GM12891 (cell line): ENCODE measurements around the gene FHL2.

Experiments used
- PAX5 ChIP-seq: IDR thresholded peaks from 2 replicates; pipeline ENCODE4 v1.6.1; 2011; ENCODE audit warnings: low read length, moderate library complexity, mild to moderate bottlenecking; ENCODE audit not compliant: insufficient read depth, severe bottlenecking
- POLR2A ChIP-seq: IDR thresholded peaks from 2 replicates; pipeline ENCODE4 v1.6.1; 2011; ENCODE audit warnings: low read depth, low read length, control low read depth
- POLR2AphosphoS5 ChIP-seq: IDR thresholded peaks from 2 replicates; pipeline ENCODE4 v1.6.1; 2011; ENCODE audit warnings: low read depth, low read length, control low read depth
- POU2F2 ChIP-seq: IDR thresholded peaks from 2 replicates; pipeline ENCODE4 v1.6.1; 2011; ENCODE audit warnings: low read depth, mild to moderate bottlenecking, control low read depth, low read length, moderate library complexity
- SPI1 ChIP-seq: IDR thresholded peaks from 2 replicates; pipeline ENCODE4 v1.6.1; 2011; ENCODE audit warnings: low read depth, low read length, control low read depth
- TAF1 ChIP-seq: IDR thresholded peaks from 2 replicates; pipeline ENCODE4 v1.6.1; 2011; ENCODE audit warnings: low read depth, low read length, control low read depth

DNA sequence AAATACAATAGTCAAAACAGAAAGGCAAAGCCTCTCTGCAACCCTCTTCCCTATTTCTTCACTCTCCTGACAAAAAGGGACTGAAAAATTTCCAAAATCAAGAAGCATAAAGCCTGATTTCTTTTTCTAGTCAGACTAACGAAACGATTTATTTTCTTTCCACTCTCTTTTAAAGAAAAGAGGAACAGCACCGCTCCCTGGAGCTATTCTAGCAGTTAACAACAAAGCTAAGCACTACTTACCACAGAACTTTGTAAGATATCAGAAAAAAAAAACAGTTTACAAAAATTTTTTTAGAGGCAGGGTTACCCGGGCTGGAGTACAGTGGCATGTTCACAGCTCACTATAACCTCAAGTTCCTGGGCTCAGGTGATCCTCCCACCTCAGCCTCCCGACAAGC is 14.4 kb upstream of the FHL2 start:
- TF ChIP-seq POLR2AphosphoS5 = no peak
- no peak for TF ChIP-seq POLR2A
- TF ChIP-seq POU2F2 = no peak
- TF ChIP-seq SPI1 = no peak
- TF ChIP-seq PAX5 = no peak
- TF ChIP-seq TAF1 = no peak
